OCI-LY1 (cell line): ENCODE data around the gene KRTAP12-2.

ENCODE experiments used
- CTCF ChIP-seq: fragments of 200-600 bp; sonication (generic), shearing (Covaris generic); IDR thresholded peaks from 2 replicates; pipeline ENCODE4 v1.5.1; 2017; ENCODE audit warnings: mild to moderate bottlenecking, antibody characterized with exemption, low read length, moderate library complexity, mixed read lengths
- EZH2 ChIP-seq: fragments of 200-600 bp; sonication (generic), shearing (Covaris generic); IDR thresholded peaks from 2 replicates; pipeline ENCODE4 v1.8.0; 2017; ENCODE audit warnings: borderline replicate concordance, mixed run types, mild to moderate bottlenecking, antibody characterized with exemption, low read length, moderate library complexity, mixed read lengths

- TF ChIP-seq CTCF (no peak), EZH2 (no peak)
Observed at GRCh38 chr21:44699502-44700001, 32.8 kb upstream of the KRTAP12-2 start.
